Thoracic aorta endothelial cell (primary cell): Measurements from ENCODE around the gene HAPLN1. TPM values are rescaled to one million over a fixed set of nuclear protein-coding genes. Genes with fewer than 3 reads are reported as not detected.

Experiments used
- small RNA-seq: library from RNA; depleted of rRNA; stranded (forward); fragments of <200 nt; gene quantifications from one replicate; pipeline ENCODE3, GENCODE V24; 2012
- total RNA-seq: library from RNA; depleted of rRNA; stranded (reverse); fragments of >200 nt; gene quantifications from 2 replicates; pipeline ENCODE4 v1.2.3, GENCODE V29; 2012

The HAPLN1 gene
- 0.13 and 0.29 TPM in 2 replicates for total RNA-seq

DNA sequence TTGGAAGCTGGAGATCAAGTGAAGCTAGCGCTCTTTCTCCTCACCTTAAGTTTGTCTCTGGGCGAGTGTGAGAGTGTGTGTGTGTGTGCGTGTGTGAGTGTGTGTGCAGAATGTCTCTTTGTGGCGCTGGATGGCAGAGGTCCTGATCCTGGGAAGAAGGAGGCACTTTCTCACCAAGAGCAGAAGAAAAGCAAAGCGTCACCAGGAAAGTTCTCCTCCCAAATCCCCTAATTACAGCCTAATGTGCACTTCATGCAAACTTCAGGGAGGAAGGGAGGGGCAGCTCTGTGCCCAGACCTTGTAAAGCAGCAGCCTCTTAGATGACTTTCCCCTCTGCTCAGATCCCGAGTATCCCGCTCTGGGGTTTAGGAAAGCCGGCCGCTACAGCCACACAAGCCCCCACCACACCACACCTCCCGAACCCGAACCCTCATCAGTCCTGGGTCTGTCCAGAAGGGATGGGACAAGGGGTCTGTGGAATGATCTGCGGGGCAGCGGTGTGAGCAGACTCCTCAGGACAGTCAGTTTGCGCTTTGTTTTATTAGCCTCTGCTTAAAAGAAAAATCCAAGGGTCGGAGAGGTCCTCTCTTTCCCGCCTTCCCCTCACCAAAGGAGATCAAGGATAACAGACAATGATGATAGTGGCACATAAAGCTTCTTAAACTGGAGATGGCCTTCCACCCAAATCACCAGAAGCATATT, at the start of gene HAPLN1:
Gene HAPLN1 (minus strand): TSS at position 20 of the 702 bp plus-strand sequence. CDS start 47,332 bp downstream, outside the sequence.

Small RNA genes lying within 50 kb of the gene (small RNA-seq; reads per million reads assigned to genes)
- gene RN7SKP295 (not detected), gene RNU6-620P (not detected)

Other genes starting within 250 kb of the HAPLN1 start
- gene VCAN, start 249.1 kb downstream of the HAPLN1 start, total RNA-seq: 0.57 and 6.3 TPM in 2 replicates